ENCODE results near the gene CDK5.

Gene CDK5

DNA sequence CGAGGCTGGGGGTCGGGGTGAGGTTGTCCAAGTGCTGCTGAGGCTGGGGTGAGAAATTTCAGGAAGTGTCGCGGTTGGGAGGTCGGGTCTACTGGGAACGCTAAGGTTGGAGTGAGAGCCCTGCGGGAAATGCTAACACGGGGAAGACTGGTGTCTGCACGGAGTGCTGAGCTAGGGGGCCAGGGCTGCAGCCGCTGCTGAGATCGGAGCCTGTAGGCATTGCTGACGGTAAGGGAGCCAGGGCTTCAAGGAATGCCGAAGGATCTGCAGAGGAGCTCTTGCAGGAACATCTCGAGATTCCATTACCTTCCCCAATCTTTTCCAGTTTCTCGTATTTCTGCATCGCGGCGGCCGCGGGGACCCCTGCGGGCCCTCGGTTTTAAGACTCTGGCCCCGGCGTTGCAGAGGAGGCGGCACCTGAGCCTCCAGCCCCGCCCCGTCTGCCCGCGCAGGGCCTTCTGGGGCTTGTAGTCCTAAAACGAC, at the start of gene CDK5:
TSS of gene CDK5 (minus strand) at position 392 of the 483 bp plus-strand sequence. CDS start at position 343, 49 bp downstream.
- peak; percentile 83 for DNase-seq

DNA sequence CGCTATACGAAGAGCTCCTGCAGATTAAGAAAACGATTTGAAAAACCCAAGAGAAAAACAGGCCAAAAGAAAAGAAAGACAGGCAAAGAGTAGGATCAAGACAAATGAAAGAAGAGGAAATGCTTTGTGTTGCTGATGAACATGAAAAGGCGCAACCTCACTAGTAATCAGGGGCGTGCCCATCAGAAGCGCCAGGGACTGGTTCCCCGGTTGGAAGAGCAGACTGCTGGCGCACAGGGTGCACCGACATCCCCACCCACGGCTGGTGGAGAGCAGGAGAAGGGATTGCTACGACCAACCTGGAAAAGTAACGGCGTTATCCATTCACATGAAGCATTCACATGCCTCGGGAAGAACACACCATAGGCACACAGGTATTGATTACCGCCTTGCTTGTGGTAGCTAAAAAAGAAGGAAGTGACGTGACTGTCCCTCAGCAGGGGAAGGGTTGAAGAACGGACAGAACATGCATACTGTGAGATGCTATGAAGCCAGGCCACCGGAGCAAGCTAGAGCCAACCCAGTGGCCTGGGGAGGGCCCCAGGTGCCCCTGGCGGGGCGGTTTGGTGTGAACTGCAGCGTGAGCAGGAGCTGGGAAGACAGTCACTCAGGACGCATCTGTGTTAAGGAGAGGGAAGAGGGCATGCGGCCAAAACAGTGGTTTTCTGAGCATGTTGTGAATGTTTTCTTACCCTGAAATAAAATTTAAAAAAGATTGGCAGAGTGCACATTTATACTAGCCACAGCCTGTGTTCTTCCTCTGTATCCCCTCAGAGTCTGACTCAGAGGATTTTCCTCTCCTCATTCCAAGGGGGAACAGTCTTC, 46.9 kb upstream of the CDK5 start:
- no peak for DNase-seq

DNA sequence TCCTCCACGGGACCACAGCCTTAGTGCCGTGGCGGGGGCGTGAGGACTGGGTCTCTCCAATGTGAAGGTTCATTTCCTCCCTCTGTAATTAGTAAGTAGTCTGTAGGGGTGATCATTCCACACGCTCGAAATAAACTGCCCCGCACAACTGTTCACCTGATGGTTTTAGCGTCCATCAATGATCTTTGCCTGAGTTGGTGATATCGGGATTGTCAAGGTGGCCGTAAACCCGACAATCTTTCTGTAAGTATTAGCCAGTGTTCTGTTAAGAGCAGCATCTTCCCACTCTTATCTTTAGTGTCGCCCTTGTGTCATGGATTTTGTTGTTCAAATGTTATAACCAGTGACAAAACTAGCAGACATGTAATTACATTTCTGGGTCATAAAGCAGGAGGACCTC, 46.3 kb upstream of the CDK5 start:
- no peak for DNase-seq

GRCh38 chr7:151102991-151103390, 45.3 kb upstream of the CDK5 start:
- no peak for DNase-seq

- no peak for DNase-seq
These were observed 44.1 kb upstream of the CDK5 start for GRCh38 chr7:151101621-151102396.

DNA sequence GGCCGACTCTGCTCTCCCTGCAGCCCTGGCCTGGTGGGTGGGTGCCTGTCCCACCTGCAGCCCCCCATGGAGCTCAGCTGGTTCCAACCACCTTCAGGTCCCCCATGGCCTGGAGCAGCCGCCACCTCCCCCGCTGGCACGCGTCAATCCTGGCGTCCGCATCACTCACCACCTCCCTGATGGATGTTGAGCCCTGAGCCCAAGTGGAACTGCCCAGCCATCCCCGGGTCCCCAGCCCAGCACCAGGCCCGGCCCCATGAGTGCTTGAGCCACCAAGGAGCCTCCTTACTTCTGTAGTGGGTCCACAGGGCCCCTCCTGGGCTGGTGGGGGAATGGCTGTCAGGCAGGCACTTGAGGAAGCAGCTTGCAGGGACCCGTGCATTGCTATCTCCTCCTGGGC, 43.2 kb upstream of the CDK5 start:
- DNase-seq, result no peak

GRCh38 chr7:151099486-151100211, 42.0 kb upstream of the CDK5 start:
- DNase-seq, result no peak

DNA sequence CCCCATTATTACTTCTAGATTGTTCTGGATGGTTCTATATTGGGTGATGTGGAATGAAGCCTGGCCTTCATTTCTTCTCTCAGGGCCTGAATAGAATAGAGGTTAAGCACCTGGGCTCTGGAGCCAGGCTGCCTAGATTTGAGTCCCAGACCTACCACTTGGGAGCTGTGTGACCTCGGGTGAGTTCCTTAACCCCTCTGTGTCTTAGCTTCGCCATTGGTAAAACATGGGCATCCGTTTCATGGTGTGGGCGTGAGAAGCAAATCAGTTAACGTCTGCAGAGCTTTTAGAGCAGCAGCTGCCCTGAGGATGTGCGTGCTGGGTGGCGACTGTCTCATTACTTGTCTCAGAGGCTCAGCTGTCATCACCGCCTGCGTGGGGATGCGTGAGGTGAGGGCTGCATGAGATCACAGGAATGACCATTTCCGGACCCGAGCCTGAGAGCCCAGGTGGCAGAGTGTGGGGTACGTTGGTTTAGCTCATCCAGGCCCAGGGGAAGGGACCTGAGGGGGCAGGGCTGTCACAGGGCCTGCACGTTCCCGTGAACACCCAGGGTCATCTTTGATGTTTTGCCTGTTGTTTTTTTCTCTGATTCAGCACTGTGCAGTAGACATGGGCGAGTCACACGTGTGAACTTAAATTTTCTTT, 38.3 kb upstream of the CDK5 start:
- no peak for DNase-seq

GRCh38 chr7:151095123-151095797, 37.6 kb upstream of the CDK5 start:
- DNase-seq, result no peak

GRCh38 chr7:151094675-151095074, 37.0 kb upstream of the CDK5 start:
- DNase-seq, result no peak

DNA sequence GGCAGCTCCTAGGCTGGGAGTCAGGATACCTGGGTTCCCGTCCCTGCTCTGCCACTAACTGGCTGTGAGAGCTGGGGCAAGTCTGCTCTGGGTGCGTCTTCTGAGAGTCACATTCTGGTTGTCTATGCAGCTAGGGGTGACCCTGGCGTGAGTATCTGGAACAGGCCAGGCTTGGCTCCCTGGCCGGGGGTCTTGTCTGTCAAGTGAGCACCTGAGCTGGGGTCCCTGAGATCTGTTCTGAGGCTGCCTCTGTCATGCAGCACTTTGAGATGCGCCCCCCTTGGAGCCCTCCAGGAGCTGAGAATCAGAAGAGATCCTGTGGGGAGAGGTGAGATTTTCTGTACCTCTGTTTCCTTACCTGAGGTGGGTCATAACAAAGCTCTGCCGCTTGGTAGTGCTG, 36.1 kb upstream of the CDK5 start:
- no peak for DNase-seq

GRCh38 chr7:151091988-151092387, 34.3 kb upstream of the CDK5 start:
- no peak for DNase-seq

- DNase-seq, result peak; percentile 64
These were observed 33.7 kb upstream of the CDK5 start for GRCh38 chr7:151091431-151091830.

- no peak for DNase-seq
These were observed 33.3 kb upstream of the CDK5 start for GRCh38 chr7:151091003-151091402.

GRCh38 chr7:151089893-151090730, 32.4 kb upstream of the CDK5 start:
- DNase-seq, result no peak

GRCh38 chr7:151088856-151089699, 31.4 kb upstream of the CDK5 start:
- DNase-seq, result peak; percentile 57

GRCh38 chr7:151088019-151088855, 30.5 kb upstream of the CDK5 start:
- DNase-seq, result no peak

GRCh38 chr7:151087245-151088018, 29.7 kb upstream of the CDK5 start:
- DNase-seq, result peak; percentile 88
